Peyer's patch (tissue), 4 donors: ENCODE measurements around the gene ZBTB20. TPM values are rescaled to one million over a fixed set of nuclear protein-coding genes. Genes with fewer than 3 reads are reported as not detected.

Source experiments
- DNase-seq, 3 donors: peaks; one replicate each; pipeline ENCODE4 v3.0.0-alpha.2; 2017 to 2019
- H3K27ac ChIP-seq, 4 donors: fragments of 200-600 bp; sonication (generic); one replicate each; pipeline ENCODE4 v1.5.1; 2016 to 2019
- H3K27me3 ChIP-seq, 2 donors: fragments of 200-600 bp; sonication (generic); one replicate each; pipeline ENCODE4 v1.5.1; 2019
- H3K36me3 ChIP-seq, 3 donors: fragments of 200-600 bp; sonication (generic); one replicate each; pipeline ENCODE4 v1.5.1; 2016 to 2019
- H3K4me1 ChIP-seq, 4 donors: fragments of 200-600 bp; sonication (generic); one replicate each; pipeline ENCODE4 v1.5.1; 2016 to 2019
- H3K4me3 ChIP-seq, 4 donors: fragments of 200-600 bp; sonication (generic); 1 replicate in 3 of 4; 2 replicates in 1 of 4; pipeline ENCODE4 v1.5.1; 2016 to 2019; ENCODE audit warnings: mild to moderate bottlenecking in 1 of 4
- H3K9me3 ChIP-seq, 4 donors: fragments of 200-600 bp; sonication (generic); one replicate each; pipeline ENCODE4 v1.5.1; 2016 to 2019; ENCODE audit warnings: mild to moderate bottlenecking in 1 of 4
- POLR2A ChIP-seq, 2 donors: fragments of 450-650 bp; IDR thresholded peaks; one replicate each; pipeline ENCODE4 v1.5.1; 2017; ENCODE audit warnings: antibody characterized with exemption in 2 of 2, mild to moderate bottlenecking in 2 of 2, moderate library complexity in 2 of 2
- total RNA-seq, 4 donors: library from RNA; depleted of rRNA; stranded (reverse); fragments of >200 nt; gene quantifications; one replicate each; pipeline ENCODE4 v1.1.0, GENCODE V29; 2016
- TF ChIP-seq, protein P1 (sequence below), 6 experiments: fragments of 450-650 bp in 4 of 6; fragments of 200-600 bp in 2 of 6; sonication (generic) in 1 of 6; IDR thresholded peaks; one replicate each; pipeline ENCODE4 v1.5.1; 2017 to 2019; ENCODE audit warnings: antibody characterized with exemption in 6 of 6, mild to moderate bottlenecking in 3 of 6, moderate library complexity in 1 of 6

The ZBTB20 gene
- total RNA-seq, 4 donors from 2014 or later, result 19.6 to 135 (median 57.2) TPM

DNA sequence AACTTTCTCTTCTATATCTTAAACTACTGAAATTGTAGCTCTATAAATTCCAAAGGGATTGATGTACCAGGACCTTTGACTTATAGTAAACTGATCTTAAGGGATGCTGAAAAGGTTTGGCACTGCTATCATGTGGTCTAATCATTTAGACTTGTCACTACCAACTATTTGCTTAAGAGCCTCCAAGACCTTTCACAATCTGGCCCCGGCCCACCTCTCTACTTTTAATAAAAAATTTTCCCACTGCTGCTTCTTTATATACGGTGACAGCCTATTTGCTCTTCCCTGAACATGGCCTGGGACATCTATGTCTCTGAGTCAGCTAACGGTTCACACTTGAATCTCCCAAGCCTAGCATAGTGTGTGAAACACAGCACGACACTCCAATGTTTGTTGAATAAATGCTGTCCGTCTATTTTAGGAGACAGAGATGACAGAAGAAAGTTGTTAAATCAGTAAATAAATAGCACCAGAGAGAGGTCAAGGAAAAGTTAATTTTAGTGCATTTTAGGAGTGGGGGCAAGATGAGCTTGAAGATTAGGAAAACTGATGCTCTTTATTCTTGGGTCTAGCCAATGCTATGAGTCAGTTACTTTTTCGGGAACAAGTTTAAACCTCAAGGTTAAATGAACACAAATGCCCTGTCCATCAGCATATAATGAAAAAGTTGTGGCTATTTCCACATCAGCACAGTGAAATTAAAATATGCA lies 640.3 kb downstream of the ZBTB20 start:
- Histone ChIP-seq H3K4me3 (no peak overlapping the region), H3K4me1 (no peaks in the 10 kb centered on the region), H3K36me3 (no peaks in the 10 kb centered on the region), H3K9me3 (no peaks in the 10 kb centered on the region), H3K27ac (no peak overlapping the region), H3K27me3 (no peaks in the 10 kb centered on the region)
- no peak for DNase-seq
- no peak for TF ChIP-seq POLR2A (IDR thresholded peaks at IDR 0.05)
- TF ChIP-seq, protein P1, sequence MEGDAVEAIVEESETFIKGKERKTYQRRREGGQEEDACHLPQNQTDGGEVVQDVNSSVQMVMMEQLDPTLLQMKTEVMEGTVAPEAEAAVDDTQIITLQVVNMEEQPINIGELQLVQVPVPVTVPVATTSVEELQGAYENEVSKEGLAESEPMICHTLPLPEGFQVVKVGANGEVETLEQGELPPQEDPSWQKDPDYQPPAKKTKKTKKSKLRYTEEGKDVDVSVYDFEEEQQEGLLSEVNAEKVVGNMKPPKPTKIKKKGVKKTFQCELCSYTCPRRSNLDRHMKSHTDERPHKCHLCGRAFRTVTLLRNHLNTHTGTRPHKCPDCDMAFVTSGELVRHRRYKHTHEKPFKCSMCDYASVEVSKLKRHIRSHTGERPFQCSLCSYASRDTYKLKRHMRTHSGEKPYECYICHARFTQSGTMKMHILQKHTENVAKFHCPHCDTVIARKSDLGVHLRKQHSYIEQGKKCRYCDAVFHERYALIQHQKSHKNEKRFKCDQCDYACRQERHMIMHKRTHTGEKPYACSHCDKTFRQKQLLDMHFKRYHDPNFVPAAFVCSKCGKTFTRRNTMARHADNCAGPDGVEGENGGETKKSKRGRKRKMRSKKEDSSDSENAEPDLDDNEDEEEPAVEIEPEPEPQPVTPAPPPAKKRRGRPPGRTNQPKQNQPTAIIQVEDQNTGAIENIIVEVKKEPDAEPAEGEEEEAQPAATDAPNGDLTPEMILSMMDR (IDR thresholded peaks at IDR 0.05), result no peak

DNA sequence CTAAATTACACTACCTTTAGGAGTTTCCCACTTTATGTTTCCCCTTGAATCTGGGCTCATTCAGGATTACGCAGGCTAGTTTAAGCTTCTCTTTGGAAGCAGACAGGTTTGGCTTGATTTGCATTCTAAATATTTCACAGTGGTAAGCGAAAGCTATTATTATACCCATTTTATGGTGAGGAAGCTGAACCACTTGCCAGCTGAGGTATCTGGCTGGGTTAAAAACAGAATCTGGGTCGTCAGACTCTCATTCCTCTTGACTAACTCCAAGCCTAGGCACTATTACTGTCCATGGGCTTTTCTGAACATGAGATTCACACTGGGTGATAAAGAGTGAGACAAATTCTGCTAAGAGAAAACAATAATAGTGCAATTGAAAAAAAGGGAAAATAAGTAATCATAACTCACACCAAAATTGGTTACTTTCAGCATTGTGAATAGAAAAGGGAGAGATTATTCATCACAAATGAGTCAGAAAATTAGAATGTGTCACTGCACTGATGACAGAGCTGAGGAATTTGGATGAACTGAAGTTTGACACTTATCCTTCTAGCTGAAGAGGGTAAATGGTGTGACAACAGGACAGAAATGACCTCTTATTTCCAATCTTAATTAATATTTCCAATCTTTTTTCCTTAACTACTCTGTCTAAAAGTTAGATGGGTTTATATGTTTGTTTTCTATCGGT lies 642.0 kb downstream of the ZBTB20 start:
- H3K9me3 ChIP-seq, result no peaks in the 10 kb centered on the region
- no peak for DNase-seq
- no peak overlapping the region for H3K4me3 ChIP-seq
- H3K4me1 ChIP-seq, result no peaks in the 10 kb centered on the region
- TF ChIP-seq POLR2A (IDR thresholded peaks at IDR 0.05), result no peak
- TF ChIP-seq, protein P1 (IDR thresholded peaks at IDR 0.05), result no peak
- no peaks in the 10 kb centered on the region for H3K27me3 ChIP-seq
- H3K27ac ChIP-seq, result no peak overlapping the region
- H3K36me3 ChIP-seq, result no peaks in the 10 kb centered on the region

DNA sequence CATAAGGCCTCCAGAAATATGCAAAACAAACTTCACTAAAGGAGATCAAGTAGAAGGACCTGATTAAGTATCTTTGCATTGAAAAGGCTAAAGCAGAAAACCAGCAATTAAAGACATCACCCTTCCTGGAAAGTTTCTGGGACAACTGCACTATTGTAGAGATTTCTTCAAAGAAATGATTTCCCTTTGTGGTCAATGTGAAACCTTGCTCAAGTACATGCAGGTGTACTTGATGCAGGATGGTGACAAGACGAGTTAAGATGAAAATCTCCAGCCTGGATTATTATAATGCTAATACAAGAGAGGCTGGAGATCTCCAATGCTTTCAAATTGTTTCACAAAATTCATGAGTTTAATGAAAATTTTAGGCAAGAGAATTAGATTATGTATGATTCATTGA lies 644.9 kb downstream of the ZBTB20 start:
- Histone ChIP-seq H3K9me3 (no peaks in the 10 kb centered on the region), H3K27ac (no peak overlapping the region), H3K4me1 (no peaks in the 10 kb centered on the region), H3K27me3 (no peaks in the 10 kb centered on the region), H3K4me3 (no peak overlapping the region), H3K36me3 (no peaks in the 10 kb centered on the region)
- no peak for DNase-seq
- no peak for TF ChIP-seq POLR2A (IDR thresholded peaks at IDR 0.05)
- TF ChIP-seq, protein P1 (IDR thresholded peaks at IDR 0.05), result no peak

DNA sequence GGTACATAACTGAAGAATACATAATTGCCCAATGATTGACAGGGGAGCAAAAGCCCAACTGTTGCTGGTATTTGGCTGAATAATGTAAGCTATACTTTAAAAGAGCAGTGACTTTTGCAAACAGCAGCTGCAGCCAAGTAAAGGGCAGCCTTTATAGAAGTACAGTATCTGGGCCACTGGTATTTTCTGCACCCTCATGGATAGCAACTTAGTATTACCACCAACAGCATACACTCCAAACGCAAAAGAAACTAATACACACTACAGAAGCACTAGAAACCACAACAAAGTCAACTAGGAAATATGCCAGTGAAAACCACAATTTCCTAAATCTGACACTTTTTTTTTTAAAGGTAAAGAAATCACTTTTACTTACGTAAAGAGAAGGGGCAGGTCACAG lies 647.1 kb downstream of the ZBTB20 start:
- no peaks in the 10 kb centered on the region for H3K9me3 ChIP-seq
- TF ChIP-seq, protein P1 (IDR thresholded peaks at IDR 0.05), result no peak
- TF ChIP-seq POLR2A (IDR thresholded peaks at IDR 0.05), result no peak
- no peaks in the 10 kb centered on the region for H3K36me3 ChIP-seq
- no peak for DNase-seq
- no peak overlapping the region for H3K4me3 ChIP-seq
- H3K27me3 ChIP-seq, result no peaks in the 10 kb centered on the region
- no peaks in the 10 kb centered on the region for H3K4me1 ChIP-seq
- H3K27ac ChIP-seq, result no peak overlapping the region

DNA sequence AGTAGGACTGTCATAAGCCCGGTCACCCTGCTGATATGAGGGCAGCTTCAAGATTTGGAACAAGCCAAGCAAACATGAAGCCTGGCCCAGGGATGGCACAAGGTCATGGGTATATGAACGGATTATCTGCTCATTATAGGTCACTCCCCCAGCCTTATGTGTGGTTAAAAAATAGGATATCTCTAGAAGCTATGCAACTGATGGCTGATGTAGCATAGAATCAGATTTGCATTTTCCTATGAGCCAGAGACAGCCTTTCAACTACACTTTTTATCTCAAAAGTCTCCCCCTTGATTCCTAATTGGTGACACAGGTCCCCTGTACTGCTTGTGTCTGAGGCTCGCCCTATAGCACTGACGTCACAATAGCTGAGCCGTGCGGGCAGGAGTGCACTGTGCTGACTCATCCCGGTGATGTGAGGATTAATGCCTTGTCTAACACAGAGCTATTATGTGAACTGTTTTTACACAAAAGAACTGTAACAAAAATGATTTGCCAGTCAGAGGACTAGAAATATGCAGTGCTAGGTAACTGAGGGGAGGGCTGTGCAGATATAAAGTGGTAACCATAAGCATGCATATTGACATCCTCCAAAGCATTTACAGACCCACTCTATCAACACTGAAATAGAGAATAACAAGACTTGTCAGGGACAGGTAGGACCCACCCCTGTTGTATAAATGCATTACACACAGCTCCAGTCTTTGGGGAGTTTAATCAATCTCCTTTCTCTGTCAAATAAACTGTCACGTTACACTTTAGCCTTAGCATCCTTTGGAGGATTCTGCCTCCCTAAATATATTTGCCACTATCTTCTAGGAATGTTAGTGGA lies 648.3 kb downstream of the ZBTB20 start:
- H3K4me1 ChIP-seq, result no peaks in the 10 kb centered on the region
- H3K36me3 ChIP-seq, result no peaks in the 10 kb centered on the region
- no peak overlapping the region for H3K4me3 ChIP-seq
- no peaks in the 10 kb centered on the region for H3K9me3 ChIP-seq
- no peak overlapping the region for H3K27ac ChIP-seq
- H3K27me3 ChIP-seq, result no peaks in the 10 kb centered on the region
- TF ChIP-seq, protein P1 (IDR thresholded peaks at IDR 0.05), result no peak
- TF ChIP-seq POLR2A (IDR thresholded peaks at IDR 0.05), result no peak
- no peak for DNase-seq
